Nephron (organoid): ENCODE results near the gene SRSF8.

ENCODE experiments used
- H3K27ac Mint-ChIP-seq, 3 experiments: 2 replicates each; pipeline ENCODE4 v1.8.0; 2020; ENCODE audit warnings: mixed read lengths in 3 of 3, mild to moderate bottlenecking in 2 of 3, moderate library complexity in 1 of 3
- H3K27me3 Mint-ChIP-seq: 2 replicates; pipeline ENCODE4 v1.8.0; 2021; ENCODE audit warnings: low read depth, mild to moderate bottlenecking, moderate library complexity, mixed read lengths
- H3K36me3 Mint-ChIP-seq: 2 replicates; pipeline ENCODE4 v1.8.0; 2020; ENCODE audit warnings: low read depth, mixed read lengths
- H3K4me1 Mint-ChIP-seq: 2 replicates; pipeline ENCODE4 v1.8.0; 2020; ENCODE audit warnings: mixed read lengths
- H3K4me3 Mint-ChIP-seq, 3 experiments: 2 replicates each; pipeline ENCODE4 v1.8.0; 2020; ENCODE audit warnings: mild to moderate bottlenecking in 3 of 3, mixed read lengths in 3 of 3, moderate library complexity in 2 of 3
- H3K9me3 Mint-ChIP-seq: 2 replicates; pipeline ENCODE4 v1.8.0; 2020; ENCODE audit warnings: mixed read lengths
- CTCF ChIP-seq, 3 experiments: fragments of 200-600 bp; sonication (generic); IDR thresholded peaks; one replicate each; pipeline ENCODE4 v1.5.0; 2021; ENCODE audit warnings: antibody characterized with exemption in 3 of 3; ENCODE audit not compliant: unreplicated experiment in 3 of 3

Gene SRSF8

DNA sequence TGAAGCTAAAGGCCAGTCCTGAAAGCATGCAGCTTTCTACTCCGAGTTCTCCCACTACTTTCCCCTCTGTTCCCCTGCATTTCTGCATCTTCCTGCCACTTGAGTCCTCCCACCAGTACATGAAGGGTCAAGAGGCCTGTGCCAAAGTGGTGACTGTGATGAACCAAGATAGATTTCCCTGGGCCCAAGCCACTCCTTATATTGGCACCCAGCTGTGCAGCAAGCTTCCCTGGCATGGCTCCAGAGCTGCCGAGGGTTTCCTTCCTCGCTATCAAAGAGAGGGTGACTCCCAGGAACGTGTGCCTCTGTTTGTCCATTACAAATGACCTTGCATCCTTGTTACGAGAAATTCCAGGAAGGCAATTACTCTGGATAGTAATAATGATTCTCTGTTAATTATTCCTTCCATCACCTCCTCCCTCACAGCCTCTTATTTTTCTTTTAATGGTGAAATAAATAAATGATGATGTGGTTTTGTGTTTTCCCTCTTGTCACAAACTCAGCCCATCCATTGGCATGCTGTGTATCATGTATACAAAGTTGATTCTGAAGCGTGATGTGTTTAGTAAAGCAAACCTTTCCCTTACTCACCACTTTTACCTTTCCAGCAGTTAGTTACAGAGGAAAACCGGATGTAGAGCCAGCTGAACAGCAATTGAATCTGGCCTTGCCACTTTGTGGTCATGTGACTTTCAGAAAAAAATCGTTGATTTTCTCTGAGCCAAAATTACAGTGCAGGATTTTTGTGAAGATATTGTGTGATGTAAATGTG, 8.3 kb downstream of the SRSF8 start:
- peaks cover 4% of the 10 kb centered on the region for H3K27me3 Mint-ChIP-seq
- peak overlapping the region; percentile 64 to 85 (median 70) for H3K27ac Mint-ChIP-seq
- no peak overlapping the region for H3K4me3 Mint-ChIP-seq
- no peak for TF ChIP-seq CTCF (IDR thresholded peaks at IDR 0.05; ENCODE audit: unreplicated experiment in 3 of 3)
- no peaks in the 10 kb centered on the region for H3K9me3 Mint-ChIP-seq
- peaks cover 7% of the 10 kb centered on the region for H3K36me3 Mint-ChIP-seq
- H3K4me1 Mint-ChIP-seq = peaks cover 46% of the 10 kb centered on the region

- H3K36me3 Mint-ChIP-seq = no peaks in the 10 kb centered on the region
- H3K9me3 Mint-ChIP-seq = no peaks in the 10 kb centered on the region
- TF ChIP-seq CTCF (IDR thresholded peaks at IDR 0.05; ENCODE audit: unreplicated experiment in 3 of 3) = no peak
- H3K27me3 Mint-ChIP-seq = peaks cover 4% of the 10 kb centered on the region
- H3K4me3 Mint-ChIP-seq = no peak overlapping the region
- peak overlapping the region; percentile 29 to 79 (median 70) for H3K27ac Mint-ChIP-seq
- H3K4me1 Mint-ChIP-seq = peaks cover 39% of the 10 kb centered on the region
Observed at GRCh38 chr11:95076416-95076815, 9.7 kb downstream of the SRSF8 start.

- Mint-ChIP-seq H3K36me3 (no peaks in the 10 kb centered on the region), H3K27me3 (peaks cover 4% of the 10 kb centered on the region), H3K27ac (peak overlapping the region; percentile 29 to 79 (median 70)), H3K9me3 (no peaks in the 10 kb centered on the region), H3K4me1 (peaks cover 39% of the 10 kb centered on the region), H3K4me3 (no peak overlapping the region)
- no peak for TF ChIP-seq CTCF (IDR thresholded peaks at IDR 0.05; ENCODE audit: unreplicated experiment in 3 of 3)
Observed at GRCh38 chr11:95076981-95077380, 10.3 kb downstream of the SRSF8 start.

GRCh38 chr11:95078526-95078925, 11.8 kb downstream of the SRSF8 start:
- Mint-ChIP-seq H3K4me1 (peaks cover 42% of the 10 kb centered on the region), H3K9me3 (no peaks in the 10 kb centered on the region), H3K27me3 (peaks cover 4% of the 10 kb centered on the region), H3K4me3 (no peak overlapping the region), H3K36me3 (no peaks in the 10 kb centered on the region), H3K27ac (peak overlapping the region in 2 of 3 experiments; percentile 14 to 52)
- no peak for TF ChIP-seq CTCF (IDR thresholded peaks at IDR 0.05; ENCODE audit: unreplicated experiment in 3 of 3)

- H3K4me3 Mint-ChIP-seq = no peak overlapping the region
Observed at GRCh38 chr11:95081010-95081409, 14.3 kb downstream of the SRSF8 start.

More at GRCh38 chr11:95081010-95081409, 14.3 kb downstream of the SRSF8 start:
- Mint-ChIP-seq H3K27me3 (peaks cover 4% of the 10 kb centered on the region), H3K4me1 (peaks cover 19% of the 10 kb centered on the region), H3K9me3 (no peaks in the 10 kb centered on the region), H3K36me3 (no peaks in the 10 kb centered on the region), H3K27ac (no peak overlapping the region)
- TF ChIP-seq CTCF (IDR thresholded peaks at IDR 0.05; ENCODE audit: unreplicated experiment in 3 of 3) = no peak
